ENCODE results near the gene ERI2.
"Not testable (repeated sequence)": the region's sequence is repeated elsewhere in the genome, so short reads cannot be mapped to it uniquely, and the experiment has no call there.

Gene ERI2

DNA sequence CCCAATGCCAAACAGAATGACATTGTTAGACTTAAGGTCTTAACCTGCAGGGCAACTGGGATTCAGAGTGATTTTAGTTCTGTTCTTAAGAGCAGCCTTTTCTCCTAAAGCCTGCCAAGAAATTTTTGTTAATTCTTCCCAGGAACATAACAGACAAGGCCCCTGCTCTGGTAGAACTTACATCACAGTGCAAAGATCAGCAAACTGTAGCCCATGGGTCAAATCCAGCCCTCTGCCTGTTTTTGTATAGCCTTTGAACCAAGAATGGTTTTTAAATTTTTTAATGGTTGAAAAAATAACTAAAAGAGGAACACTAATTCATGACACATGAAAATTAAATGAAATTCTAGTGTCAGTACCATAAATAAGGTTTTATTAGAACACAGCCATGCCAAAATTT lies 38.7 kb downstream of the ERI2 start:
- Histone ChIP-seq H3K9ac (ENCODE audit: low read length) (no peak overlapping the region), H3K4ac (ENCODE audit: low read depth in 1 of 2, low read length in 2 of 2) (no peak overlapping the region), H3K23ac (ENCODE audit: low read length in 2 of 2) (no peak overlapping the region), H4K91ac (ENCODE audit: low read length) (no peak overlapping the region), H3K79me1 (replicated peaks; ENCODE audit: low read length, poor library complexity, severe bottlenecking) (no peaks in the 10 kb centered on the region), H3K4me3 (ENCODE audit: insufficient read depth in 1 of 2, low read depth in 1 of 2, low read length in 2 of 2) (no peak overlapping the region), H2AK5ac (ENCODE audit: low read length, severe bottlenecking) (no peak overlapping the region), H3K9me3 (ENCODE audit: control insufficient read depth, low read length) (no peaks in the 10 kb centered on the region), H3K4me1 (ENCODE audit: control insufficient read depth, insufficient read depth, low read depth, low read length) (peaks cover 6% of the 10 kb centered on the region), H3K27ac (ENCODE audit: low read length, poor library complexity, severe bottlenecking) (no peak overlapping the region), H3K14ac (ENCODE audit: low read length in 2 of 2) (no peak overlapping the region), H2BK5ac (ENCODE audit: low read depth, low read length, poor library complexity, severe bottlenecking) (no peak overlapping the region), H3K18ac (ENCODE audit: low read depth in 1 of 2, low read length in 2 of 2) (no peak overlapping the region), H2BK15ac (ENCODE audit: low read depth, poor library complexity, severe bottlenecking) (no peak overlapping the region), H2AFZ (ENCODE audit: low read depth, low read length) (no peak overlapping the region), H2BK12ac (ENCODE audit: low read length in 2 of 2) (no peak overlapping the region), H3K27me3 (ENCODE audit: control insufficient read depth in 1 of 2, insufficient read depth in 1 of 2, low read length in 2 of 2) (no peaks in the 10 kb centered on the region), H3K36me3 (ENCODE audit: control insufficient read depth in 1 of 2, insufficient read depth in 2 of 2, low read depth in 1 of 2, low read length in 2 of 2) (no peaks in the 10 kb centered on the region), H4K8ac (ENCODE audit: low read length) (no peak overlapping the region), H3K4me2 (ENCODE audit: low read length, poor library complexity, severe bottlenecking) (no peak overlapping the region), H2BK120ac (ENCODE audit: low read depth, low read length) (no peak overlapping the region)
- no peak for DNase-seq

DNA sequence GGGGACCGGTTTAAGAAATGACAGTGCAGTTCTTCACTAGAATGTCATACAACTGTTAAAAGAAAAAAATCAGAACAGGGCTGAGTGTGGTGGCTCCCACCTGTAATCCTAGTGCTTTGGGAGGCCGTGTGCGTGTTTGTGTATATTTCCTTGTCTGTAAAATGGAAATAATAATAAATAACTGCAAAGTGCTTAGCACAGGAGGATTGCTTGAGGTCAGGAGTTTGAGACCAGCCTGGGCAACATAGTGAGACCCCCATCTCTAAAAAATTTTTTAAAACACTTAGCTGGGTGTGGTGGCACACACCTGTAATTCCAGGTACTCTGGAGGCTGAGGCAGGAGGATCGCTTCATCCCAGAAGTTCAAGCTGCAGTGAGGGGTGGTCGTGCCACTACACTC lies 40.0 kb downstream of the ERI2 start:
- Histone ChIP-seq H3K14ac (ENCODE audit: low read length in 2 of 2) (no peak overlapping the region), H2BK12ac (ENCODE audit: low read length in 2 of 2) (no peak overlapping the region), H3K18ac (ENCODE audit: low read depth in 1 of 2, low read length in 2 of 2) (no peak overlapping the region), H3K9ac (ENCODE audit: low read length) (no peak overlapping the region), H3K4me3 (ENCODE audit: insufficient read depth in 1 of 2, low read depth in 1 of 2, low read length in 2 of 2) (no peak overlapping the region), H3K4me1 (ENCODE audit: control insufficient read depth, insufficient read depth, low read depth, low read length) (peaks cover 6% of the 10 kb centered on the region), H2BK120ac (ENCODE audit: low read depth, low read length) (no peak overlapping the region), H3K36me3 (ENCODE audit: control insufficient read depth in 1 of 2, insufficient read depth in 2 of 2, low read depth in 1 of 2, low read length in 2 of 2) (no peaks in the 10 kb centered on the region), H3K4ac (ENCODE audit: low read depth in 1 of 2, low read length in 2 of 2) (no peak overlapping the region), H4K8ac (ENCODE audit: low read length) (no peak overlapping the region), H4K91ac (ENCODE audit: low read length) (no peak overlapping the region), H3K79me1 (replicated peaks; ENCODE audit: low read length, poor library complexity, severe bottlenecking) (no peaks in the 10 kb centered on the region), H2AFZ (ENCODE audit: low read depth, low read length) (no peak overlapping the region), H3K27me3 (ENCODE audit: control insufficient read depth in 1 of 2, insufficient read depth in 1 of 2, low read length in 2 of 2) (no peaks in the 10 kb centered on the region), H3K27ac (ENCODE audit: low read length, poor library complexity, severe bottlenecking) (no peak overlapping the region), H3K4me2 (ENCODE audit: low read length, poor library complexity, severe bottlenecking) (no peak overlapping the region), H2BK15ac (ENCODE audit: low read depth, poor library complexity, severe bottlenecking) (no peak overlapping the region), H2BK5ac (ENCODE audit: low read depth, low read length, poor library complexity, severe bottlenecking) (no peak overlapping the region), H3K23ac (ENCODE audit: low read length in 2 of 2) (no peak overlapping the region), H2AK5ac (ENCODE audit: low read length, severe bottlenecking) (no peak overlapping the region), H3K9me3 (ENCODE audit: control insufficient read depth, low read length) (no peaks in the 10 kb centered on the region)
- 97% methylated on average over 4 of the region's 5 CpGs for WGBS
- DNase-seq, result no peak

DNA sequence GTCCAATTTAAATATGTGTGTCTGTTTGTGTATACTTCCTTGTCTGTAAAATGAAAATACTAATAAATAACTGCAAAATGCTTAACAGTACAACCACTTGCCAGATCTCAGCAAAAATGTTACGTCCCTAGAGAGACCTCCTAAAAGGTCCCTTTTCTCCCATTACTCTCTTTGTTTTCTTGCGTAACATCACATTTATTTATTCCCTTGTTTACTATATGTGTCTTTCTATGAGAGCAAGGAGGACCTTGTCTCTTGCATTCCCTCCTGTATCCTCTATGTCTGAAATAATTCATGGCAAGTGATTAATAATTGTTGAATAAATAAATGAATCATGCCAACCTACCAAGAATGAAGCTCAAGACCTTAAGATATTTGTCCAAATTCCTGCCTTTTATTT lies 40.5 kb downstream of the ERI2 start:
- Histone ChIP-seq H3K9me3 (ENCODE audit: control insufficient read depth, low read length) (no peaks in the 10 kb centered on the region), H3K4me2 (ENCODE audit: low read length, poor library complexity, severe bottlenecking) (no peak overlapping the region)

DNA sequence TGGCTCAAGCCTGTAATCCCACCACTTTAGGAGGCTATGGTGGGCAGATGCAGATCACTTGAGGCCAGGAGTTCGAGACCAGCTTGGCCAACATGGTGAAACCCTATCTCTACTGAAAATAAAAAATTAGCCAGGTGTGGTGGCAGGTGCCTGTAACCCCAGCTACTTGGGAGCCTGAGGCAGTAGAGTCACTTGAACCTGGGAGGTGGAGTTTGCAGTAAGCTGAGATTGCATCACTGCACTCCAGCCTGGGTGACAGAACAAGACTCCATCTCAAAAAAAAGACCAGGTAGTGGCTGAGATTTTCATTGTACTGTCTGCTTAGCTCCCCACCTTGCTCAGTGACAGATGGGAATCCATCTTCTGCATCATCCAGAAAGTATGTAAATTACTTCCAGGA lies 41.8 kb downstream of the ERI2 start:
- H2BK15ac ChIP-seq (ENCODE audit: low read depth, poor library complexity, severe bottlenecking); H3K9me3 ChIP-seq (ENCODE audit: control insufficient read depth, low read length); H3K18ac ChIP-seq (ENCODE audit: low read depth in 1 of 2, low read length in 2 of 2); H3K27me3 ChIP-seq (ENCODE audit: control insufficient read depth in 1 of 2, insufficient read depth in 1 of 2, low read length in 2 of 2); H2BK12ac ChIP-seq (ENCODE audit: low read length in 2 of 2); H3K27ac ChIP-seq (ENCODE audit: low read length, poor library complexity, severe bottlenecking); H3K4me3 ChIP-seq (ENCODE audit: insufficient read depth in 1 of 2, low read depth in 1 of 2, low read length in 2 of 2); H2AFZ ChIP-seq (ENCODE audit: low read depth, low read length); H3K4ac ChIP-seq (ENCODE audit: low read depth in 1 of 2, low read length in 2 of 2); H4K8ac ChIP-seq (ENCODE audit: low read length); H3K23ac ChIP-seq (ENCODE audit: low read length in 2 of 2); DNase-seq; H2BK5ac ChIP-seq (ENCODE audit: low read depth, low read length, poor library complexity, severe bottlenecking); H3K4me1 ChIP-seq (ENCODE audit: control insufficient read depth, insufficient read depth, low read depth, low read length); H3K36me3 ChIP-seq (ENCODE audit: control insufficient read depth in 1 of 2, insufficient read depth in 2 of 2, low read depth in 1 of 2, low read length in 2 of 2); H3K14ac ChIP-seq (ENCODE audit: low read length in 2 of 2); H4K91ac ChIP-seq (ENCODE audit: low read length); H3K4me2 ChIP-seq (ENCODE audit: low read length, poor library complexity, severe bottlenecking); H3K9ac ChIP-seq (ENCODE audit: low read length); H2AK5ac ChIP-seq (ENCODE audit: low read length, severe bottlenecking); H3K79me1 ChIP-seq (replicated peaks; ENCODE audit: low read length, poor library complexity, severe bottlenecking); H2BK120ac ChIP-seq (ENCODE audit: low read depth, low read length): not testable (repeated sequence)
- 71% methylated on average over 1 of the region's 1 CpG for WGBS

More for the DNA sequence above, 40.5 kb downstream of the ERI2 start:
- Histone ChIP-seq H3K79me1 (replicated peaks; ENCODE audit: low read length, poor library complexity, severe bottlenecking) (no peaks in the 10 kb centered on the region), H3K23ac (ENCODE audit: low read length in 2 of 2) (no peak overlapping the region), H2BK12ac (ENCODE audit: low read length in 2 of 2) (no peak overlapping the region), H3K27me3 (ENCODE audit: control insufficient read depth in 1 of 2, insufficient read depth in 1 of 2, low read length in 2 of 2) (no peaks in the 10 kb centered on the region), H2AFZ (ENCODE audit: low read depth, low read length) (no peak overlapping the region), H3K18ac (ENCODE audit: low read depth in 1 of 2, low read length in 2 of 2) (no peak overlapping the region), H3K4ac (ENCODE audit: low read depth in 1 of 2, low read length in 2 of 2) (no peak overlapping the region), H3K14ac (ENCODE audit: low read length in 2 of 2) (no peak overlapping the region), H2BK15ac (ENCODE audit: low read depth, poor library complexity, severe bottlenecking) (no peak overlapping the region), H4K91ac (ENCODE audit: low read length) (no peak overlapping the region), H2AK5ac (ENCODE audit: low read length, severe bottlenecking) (no peak overlapping the region), H3K27ac (ENCODE audit: low read length, poor library complexity, severe bottlenecking) (no peak overlapping the region), H3K4me1 (ENCODE audit: control insufficient read depth, insufficient read depth, low read depth, low read length) (peaks cover 6% of the 10 kb centered on the region), H3K4me3 (ENCODE audit: insufficient read depth in 1 of 2, low read depth in 1 of 2, low read length in 2 of 2) (no peak overlapping the region), H3K36me3 (ENCODE audit: control insufficient read depth in 1 of 2, insufficient read depth in 2 of 2, low read depth in 1 of 2, low read length in 2 of 2) (no peaks in the 10 kb centered on the region), H3K9ac (ENCODE audit: low read length) (no peak overlapping the region), H4K8ac (ENCODE audit: low read length) (no peak overlapping the region), H2BK5ac (ENCODE audit: low read depth, low read length, poor library complexity, severe bottlenecking) (no peak overlapping the region), H2BK120ac (ENCODE audit: low read depth, low read length) (no peak overlapping the region)
- DNase-seq, result no peak
- 100% methylated on average over 1 of the region's 2 CpGs for whole genome bisulfite sequencing

All from mesenchymal stem cell (in vitro differentiated cells and primary cell).